HuH-7 (cell line): ENCODE measurements around the gene TALDO1.

Experiments used
- DNase-seq: peaks from one replicate; pipeline ENCODE4 v3.0.0; 2011; ENCODE audit warnings: low spot score

Gene TALDO1

DNA sequence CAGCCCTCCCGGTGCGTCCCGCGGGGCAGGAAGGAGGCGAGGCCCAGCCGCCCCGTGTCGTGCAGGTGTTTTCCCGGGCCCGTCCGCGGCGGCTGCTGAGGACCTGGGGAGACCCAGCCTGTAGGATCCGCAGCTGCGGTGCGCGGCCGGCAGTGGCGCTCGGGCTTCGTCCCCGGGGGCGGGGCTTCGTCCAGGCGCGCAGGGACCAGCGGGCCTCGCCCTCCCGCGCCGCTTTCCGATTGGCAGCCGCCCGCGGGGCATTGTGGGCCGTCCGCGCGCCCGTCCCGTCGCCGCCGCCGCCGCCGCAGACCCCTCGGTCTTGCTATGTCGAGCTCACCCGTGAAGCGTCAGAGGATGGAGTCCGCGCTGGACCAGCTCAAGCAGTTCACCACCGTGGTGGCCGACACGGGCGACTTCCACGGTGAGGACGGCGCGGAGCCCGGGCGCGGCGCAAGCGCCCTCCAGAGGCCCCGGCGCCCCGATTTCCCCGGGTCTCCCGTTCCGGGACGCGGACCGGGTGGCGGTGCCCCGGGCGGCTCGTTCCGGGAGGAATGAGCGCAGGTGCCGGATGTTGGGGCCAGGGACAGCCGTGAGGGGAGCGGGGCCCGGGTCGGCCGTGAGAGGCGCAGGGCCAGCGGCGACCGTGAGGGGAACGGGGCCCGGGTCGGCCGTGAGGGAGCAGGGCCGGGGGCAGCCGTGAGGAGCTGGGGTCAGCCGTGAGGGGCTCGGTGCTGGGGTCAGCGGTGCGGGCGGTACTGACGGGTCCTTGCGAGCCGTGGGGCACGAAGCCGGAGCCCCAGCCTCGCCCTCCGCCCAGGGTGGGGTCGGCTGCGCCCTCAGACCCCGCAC lies at the start of gene TALDO1:
TALDO1 (plus strand) TSS at position 307 of the 849 bp plus-strand sequence; CDS start at position 325, 18 bp downstream.
- peak; percentile 94 for DNase-seq

DNA sequence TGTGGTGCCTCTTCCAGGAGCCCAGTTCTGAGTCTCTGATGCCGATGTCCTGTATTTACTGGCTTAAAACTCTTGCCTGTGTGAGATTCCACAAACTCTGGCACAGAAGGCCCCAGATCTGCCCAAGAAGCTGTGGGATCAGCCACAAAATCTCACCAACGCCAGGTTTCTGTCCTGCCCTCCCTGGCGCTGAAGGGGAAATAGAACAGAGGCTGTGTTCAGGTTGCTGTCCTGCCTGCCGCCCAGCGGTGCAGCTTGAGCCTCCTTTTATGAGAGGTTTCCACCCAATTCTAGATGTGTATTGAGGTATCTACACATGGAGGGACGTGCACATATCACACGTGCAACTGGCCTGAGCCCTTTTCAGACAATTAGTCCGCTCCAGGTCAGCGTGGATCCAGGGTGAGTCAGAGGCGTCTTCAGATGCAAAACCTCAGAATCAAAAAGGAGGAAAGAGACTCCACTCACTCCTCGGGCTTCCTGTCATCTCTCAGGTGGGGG lies 49.4 kb upstream of the TALDO1 start:
- no peak for DNase-seq

DNA sequence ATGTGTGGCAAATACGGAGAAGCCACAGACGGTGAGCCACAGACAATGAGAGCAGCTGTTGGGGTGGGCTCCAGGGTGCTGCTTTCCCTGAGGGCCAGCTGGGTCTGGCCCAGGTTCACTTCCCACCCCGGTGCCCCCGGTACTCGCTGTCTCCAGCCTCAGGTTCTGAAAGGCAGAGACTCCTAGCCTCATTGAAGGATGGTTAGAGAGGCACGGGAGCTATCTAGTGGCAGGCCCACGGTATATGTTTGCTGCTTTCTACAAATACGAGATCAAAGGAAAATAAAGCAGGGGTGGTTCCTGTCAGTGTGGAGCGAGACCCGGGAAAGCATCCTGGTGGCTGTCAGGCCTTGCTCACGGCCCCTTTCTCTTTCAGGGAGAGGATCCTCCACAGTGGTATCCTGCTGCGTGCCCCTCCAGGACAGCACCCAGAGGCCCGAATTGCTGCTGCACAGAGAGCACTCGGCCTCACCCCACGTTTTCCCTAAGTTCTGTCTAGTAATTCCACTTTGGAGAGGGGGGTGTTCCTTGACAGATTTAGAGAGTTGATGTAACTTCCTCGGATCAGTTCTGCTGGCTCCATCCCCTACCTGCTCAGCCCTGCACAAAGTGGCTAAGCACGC lies 48.7 kb upstream of the TALDO1 start:
- no peak for DNase-seq

DNA sequence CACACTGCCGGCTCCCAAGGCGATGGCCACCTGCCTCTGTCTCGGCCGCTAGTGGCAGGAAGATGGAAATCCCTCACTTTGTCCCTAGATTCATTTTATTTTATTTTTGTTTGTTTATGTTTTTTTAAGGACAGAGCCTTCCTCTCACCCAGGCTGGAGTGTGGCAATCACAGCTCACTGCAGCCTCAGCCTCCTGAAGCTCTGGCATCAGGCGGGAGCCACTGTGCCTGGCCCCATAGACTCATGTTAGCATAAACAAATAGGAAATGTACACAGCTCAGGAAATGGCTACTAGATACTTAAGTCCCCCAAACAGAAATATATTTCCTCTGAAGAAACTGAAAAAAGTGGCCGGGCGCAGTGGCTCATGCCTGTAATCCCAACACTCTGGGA lies 48.2 kb upstream of the TALDO1 start:
- DNase-seq = no peak

DNA sequence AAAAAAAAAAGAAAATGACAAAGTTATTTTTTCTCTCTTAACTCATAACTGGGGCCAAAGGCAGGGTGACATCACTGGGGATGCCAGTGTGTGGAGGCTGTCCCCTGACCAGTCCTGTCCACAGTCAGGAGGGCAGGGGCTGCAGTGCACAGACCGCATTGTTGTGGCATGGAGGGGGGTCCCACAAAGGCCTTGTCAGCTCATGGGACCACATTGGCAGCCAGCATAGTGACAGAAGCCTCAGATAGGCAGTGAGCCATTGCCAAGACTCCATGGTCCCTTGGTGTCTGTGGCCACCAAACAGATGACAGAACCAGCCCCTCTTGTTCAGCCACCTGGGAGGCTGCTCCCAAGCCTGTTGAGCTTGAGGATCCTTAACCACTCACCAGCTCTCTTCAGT lies 47.5 kb upstream of the TALDO1 start:
- no peak for DNase-seq

DNA sequence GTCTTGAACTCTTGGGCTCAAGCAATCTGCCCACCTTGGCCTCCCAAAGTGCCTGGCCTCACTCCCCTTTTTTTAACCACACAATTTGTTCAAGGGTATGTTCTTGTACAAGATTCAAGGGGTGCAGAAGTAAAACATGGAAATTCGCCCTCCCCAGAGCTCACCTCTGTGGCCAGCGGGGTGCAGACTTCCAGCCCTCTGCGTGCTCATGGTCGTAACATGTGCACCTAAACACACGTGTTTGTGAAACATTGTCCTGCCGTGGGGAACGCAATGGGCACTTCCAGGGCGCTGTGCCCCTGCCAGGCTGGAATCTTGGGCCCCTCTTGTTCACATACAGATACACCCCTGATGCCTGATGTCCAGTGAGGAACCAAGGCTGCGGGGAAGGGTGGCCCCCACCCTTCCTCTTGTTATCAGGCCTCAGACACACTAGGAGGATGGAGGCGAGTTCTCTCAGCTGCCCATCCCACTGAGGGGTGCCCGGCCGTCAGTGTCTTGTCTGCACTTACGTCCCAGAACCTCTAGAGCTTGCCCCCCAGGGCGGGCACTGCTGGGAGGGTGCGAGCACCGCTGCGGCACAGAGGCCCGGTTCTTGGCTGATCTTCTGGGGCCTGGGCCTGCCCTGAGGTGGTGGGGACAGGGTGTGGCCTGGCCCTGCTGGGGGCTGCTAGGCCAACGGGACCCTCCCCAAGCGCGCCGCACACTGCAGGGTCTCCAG lies 45.4 kb upstream of the TALDO1 start:
- no peak for DNase-seq

DNA sequence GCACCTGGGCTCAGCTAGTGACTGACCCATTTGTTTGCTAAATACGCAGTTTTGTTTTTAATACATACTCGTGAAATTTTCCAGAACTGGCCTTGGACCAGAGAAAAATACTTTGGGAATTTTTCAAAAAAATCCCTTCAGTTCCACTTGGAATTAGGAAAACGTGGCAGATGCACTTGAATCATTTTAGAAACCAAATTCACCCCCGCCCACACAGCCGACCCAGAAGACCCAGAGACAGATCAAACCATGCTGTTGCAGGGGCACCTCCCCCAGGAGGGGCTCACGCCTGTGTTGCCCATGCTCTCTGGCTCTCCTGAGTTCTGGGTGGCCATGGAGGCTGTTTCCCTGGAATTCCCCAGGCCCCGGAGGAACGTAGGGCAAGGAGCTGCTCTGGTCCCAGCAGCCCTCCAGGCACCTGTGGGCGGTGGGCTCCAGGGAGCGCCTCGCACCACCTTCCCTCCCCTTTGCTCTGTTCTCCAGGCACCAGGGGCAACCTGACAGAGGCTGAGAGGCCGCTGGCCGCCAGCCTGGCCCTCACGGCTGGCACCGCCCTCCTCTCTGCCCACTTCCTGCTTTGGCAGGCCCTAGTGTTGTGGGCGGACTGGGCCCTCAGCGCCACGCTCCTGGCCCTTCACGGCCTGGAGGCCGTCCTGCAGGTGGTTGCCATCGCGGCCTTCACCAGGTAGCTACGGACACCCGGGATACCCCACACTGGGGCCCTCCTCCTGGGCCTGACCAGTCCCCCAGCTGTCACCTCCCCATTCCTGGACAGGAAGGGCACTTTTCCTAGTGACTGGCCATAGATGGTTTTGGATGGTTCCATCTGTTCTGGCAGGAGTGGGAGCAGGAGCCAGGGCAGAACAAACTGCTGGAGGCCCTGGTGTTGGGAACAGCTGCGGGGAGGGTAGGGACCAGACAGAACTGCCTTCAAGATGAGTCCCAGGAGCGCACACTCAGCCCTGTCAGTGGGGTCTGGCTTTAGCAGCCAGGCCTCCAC lies 44.5 kb upstream of the TALDO1 start:
- no peak for DNase-seq

DNA sequence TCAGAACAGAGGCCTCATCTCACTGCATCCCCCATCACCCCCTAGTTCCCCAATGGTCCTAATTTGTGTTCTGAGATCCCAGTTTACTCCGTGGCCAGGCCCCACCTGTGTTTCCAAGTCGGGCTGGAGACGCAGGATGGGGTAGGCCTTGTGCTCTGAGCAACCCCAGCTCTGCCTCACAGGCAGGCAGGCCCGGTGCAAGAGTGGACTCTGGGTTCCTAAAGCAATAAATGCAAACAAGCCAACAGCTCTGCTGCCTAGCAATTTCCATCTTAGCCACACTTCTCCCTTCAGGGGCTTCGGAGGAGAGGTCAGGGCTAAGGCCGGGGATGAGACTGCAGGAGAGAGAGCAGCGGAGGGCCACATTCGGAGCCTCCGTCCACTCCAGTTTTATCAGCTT lies 43.8 kb upstream of the TALDO1 start:
- no peak for DNase-seq

DNA sequence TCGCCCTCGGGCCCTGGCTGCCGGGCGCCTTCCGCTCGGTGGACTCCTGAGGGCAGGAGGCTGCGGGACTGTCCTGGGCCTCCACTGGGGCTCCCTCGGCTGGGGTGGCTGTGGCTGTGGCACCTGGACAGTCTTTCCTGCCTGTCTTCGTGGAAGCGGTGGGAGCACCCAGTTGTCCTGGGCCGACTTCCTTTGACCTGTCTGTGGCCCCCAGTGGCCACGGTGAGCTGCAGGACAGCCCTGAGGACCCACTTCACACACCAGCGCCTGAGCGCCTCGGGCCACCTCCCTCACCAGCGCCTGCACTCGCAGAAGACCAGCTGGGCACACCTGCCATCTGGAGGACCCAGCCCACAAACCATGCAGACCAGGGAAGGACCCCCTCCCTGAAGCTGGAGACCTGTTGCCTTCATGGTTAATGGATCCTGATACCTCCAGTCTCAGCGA lies 43.0 kb upstream of the TALDO1 start:
- no peak for DNase-seq

DNA sequence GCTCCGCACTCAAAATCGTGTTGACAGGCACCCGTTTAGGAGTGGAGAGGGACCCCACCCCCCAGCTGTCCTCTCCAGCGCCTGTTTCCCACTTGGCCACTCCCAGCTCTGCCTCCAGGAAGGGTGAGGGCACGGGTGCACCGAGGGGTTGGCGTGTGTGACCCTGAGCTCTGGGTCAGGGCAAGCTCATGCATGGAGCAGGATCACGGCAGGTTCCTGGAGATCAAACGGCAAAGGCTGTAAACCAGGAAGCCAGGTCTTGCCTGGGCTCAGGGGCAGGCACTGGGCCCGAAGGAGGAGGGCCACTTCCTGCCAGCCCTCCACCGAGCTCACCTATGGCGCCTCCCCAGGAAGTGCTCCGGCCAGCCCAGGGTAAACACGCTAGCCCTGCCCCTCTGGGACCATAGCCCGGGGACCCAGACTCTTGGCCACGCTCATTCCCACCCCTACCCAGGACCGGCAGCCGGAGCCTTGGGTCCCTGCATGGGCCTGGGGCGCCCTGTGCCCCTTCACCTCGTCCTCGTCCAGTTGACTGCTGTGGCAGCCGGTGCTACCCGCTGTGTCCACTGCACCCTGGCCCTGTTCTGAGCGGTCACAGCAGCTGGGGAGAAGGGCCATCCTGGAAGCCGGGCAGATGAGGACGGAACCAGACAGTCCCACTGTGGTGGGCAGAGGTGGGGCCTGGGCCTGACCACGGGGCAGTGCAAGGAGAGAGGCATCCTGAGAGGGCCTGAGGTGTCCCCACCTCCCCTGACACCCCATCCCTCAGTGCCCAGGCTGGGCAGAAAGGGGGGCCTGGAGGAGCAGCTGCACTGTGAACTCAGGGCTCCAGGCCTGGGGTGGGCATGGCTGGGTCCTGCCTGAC lies 42.3 kb upstream of the TALDO1 start:
- DNase-seq = peak; percentile 59

DNA sequence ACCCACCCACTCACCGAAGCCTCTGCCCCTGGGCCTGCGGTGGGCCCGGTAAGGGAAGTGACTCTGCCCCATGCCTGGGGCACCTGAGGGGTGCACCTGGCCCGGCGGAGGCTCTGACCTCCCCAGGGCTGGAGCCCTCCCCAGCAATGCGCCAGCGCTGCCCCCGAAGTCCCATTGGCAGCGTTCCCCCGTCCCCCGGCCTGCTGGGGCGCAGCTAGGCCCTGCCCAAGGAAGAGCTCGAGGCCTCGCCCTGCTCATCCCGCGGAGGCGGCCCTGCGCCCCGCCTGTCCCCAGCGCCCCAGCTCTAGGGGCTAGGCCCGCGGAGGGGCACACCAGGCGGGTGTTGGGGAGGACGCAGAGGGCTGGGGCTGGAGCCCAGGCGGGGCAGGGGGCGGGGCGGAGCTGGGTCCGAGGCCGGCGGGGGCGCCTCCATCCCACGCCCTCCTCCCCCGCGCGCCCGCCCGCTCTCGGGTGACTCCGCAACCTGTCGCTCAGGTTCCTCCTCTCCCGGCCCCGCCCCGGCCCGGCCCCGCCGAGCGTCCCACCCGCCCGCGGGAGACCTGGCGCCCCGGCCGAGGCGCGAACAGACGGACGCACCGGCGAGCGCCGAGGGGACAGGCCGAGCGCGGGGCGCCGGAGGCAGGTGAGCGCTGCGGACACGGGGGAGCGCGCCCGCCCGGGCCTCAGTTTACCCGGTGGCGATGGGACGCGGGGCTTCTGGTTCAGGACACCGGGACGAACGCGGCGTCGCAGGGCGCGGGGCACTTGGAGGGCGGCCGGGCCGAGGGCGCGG lies 41.4 kb upstream of the TALDO1 start, which contains the start of gene EPS8L2:
EPS8L2 (plus strand) TSS at position 586 of the 793 bp plus-strand sequence. CDS start 3,177 bp downstream, outside the sequence.
- DNase-seq = peak; percentile 52

DNA sequence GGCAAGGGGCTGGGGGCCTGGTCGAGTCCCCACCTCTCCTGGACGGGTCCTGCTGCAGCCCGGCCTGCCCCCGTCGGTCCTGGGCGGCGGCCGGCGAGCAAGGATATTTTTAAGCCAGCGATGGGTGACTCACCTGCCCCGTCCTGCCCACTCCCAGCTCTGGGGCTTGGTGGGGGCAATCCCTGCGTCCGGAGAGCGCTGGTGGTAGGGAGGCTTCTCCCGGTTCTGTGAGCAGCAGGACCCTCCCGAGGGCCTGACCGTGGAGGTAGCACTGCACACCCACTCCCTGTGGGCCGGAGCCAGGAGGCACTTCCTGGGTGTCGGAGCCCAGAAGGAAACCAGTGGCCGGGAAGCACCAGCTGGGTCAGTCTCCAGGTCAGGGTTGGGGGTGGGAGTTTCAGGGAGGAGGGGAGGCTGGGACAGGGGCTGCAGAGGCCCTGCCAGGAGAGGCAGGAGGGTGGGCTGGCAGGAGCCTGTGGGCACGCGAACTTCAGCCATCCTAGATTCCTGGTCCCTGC lies 40.8 kb upstream of the TALDO1 start:
- no peak for DNase-seq

DNA sequence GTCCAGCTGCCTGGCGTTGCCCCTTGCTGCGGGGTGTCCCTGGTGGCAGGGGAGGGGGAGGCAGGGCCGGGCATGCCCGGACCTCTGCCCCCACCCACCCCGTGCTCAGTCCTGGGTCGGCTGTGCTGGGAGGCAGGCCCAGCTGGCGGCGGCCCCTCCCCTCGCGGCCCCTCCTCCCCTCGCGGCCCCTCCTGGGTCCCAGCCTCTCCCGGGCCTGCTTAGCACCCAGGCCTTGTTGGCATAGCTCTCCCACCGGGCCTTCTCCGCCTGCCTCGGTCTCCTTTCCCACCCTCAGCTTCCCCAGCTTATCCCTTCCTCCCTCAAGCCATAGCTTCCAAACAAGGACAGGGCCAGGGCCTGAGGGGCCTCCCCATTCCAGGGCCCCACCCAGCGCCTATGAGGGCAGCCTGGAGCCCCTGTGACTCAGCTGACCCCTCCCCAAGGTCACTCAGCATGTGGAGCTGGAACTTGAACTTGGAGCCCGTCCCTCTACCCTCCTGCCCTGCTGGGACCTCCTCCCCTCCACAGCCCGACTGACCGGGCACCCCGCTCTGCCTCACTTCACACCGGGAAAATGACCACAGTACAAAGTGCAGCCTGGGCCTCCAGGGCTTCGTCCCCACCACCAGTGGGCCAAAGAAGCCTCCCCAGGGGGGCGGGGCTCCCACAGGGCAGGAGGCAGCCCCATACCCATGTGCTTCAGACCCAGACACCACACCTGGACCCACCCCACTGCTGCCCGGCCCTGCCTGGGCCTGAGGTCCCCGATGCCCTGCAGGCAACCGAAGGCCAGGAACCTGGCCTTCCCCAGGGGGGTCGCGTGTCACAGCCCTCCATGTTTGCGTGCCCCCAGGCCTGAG lies 40.1 kb upstream of the TALDO1 start:
- peak; percentile 83 for DNase-seq

DNA sequence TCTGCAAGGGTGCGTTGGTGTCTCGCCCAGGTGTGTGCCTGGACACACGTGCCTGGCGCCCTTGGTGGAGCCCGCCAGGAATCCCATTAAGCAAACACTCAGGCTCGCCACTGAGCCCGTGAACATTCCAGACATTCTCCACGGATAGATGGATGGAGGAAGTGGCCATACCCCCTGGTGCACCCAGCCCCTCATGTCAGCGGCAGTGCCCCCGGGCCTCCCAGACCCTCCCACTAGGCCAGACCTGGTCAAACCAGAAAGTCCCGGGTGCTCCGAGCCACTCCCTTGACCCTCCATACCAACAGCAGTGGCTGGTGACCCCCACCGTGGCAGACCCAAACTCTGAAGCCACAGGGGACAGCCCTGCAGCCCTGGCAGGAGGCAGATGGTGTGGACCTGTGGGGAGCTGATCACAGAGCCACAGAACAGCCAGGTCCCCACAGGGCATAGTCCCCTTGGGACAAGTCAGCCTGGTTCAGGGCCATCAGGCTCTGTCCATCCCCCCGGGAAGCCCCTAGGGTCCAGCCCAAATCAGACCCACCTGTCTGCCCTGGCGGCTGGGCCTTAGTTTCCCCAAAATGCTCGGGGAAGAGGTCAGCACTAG lies 39.3 kb upstream of the TALDO1 start:
- DNase-seq = no peak

DNA sequence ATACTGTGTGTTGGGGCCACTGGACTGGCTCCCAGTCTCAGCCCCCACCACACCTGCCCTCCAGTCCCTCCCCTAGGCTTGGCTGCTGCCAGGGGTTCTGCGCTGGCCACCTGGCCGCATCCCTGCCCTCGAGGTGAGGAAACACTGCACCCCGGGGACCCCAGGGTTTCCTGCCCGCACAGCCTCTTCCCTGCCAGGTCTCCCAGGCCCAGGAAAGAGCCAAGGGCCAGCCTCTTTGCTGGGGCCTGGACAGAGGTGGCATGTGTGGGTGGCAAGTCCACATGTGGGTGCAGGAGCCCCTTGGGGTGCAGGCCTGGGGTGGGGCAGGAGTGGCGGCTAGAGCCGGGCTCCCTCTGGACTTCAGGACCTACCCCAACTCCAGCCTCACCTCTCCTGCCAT lies 38.8 kb upstream of the TALDO1 start:
- DNase-seq = no peak

DNA sequence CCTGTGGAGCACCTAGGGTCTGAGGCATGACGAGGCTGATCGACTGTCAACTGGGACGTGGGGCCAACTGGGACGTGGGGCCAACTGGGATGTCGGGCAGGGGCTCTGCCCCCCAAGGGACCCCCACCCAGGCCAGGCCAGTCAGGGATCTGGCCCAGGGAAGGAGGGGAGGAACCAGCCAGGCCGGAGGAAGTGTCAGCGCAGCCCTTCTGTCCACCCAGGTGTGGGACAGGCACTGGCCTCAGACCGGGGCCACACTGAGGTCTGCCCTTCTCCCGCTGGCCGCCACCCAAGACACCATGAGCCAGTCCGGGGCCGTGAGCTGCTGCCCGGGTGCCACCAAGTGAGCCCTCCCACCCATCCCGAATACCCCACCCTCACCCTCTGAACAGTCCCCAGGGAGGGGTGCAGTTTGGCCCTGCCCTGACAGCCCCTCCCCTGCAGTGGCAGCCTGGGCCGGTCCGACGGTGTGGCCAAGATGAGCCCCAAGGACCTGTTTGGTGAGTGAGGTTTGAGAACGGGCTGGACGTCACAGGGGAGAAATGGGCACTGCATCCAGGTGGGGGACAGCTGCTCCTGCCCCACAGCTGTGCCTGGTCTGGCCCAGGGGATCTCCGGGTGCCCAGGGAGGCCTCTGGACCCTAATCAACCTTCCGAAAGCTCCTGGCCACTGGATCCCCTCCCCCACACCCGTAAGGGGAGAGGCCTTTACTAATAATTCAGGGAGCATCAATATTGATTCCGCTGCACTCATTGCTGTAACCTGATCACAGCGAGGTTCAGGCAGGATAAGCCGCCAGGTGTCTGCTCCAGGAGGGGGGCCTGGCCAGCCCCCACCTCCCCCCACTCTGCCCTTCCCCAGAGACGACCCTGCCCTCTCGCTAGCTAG lies 37.9 kb upstream of the TALDO1 start:
- DNase-seq = no peak

DNA sequence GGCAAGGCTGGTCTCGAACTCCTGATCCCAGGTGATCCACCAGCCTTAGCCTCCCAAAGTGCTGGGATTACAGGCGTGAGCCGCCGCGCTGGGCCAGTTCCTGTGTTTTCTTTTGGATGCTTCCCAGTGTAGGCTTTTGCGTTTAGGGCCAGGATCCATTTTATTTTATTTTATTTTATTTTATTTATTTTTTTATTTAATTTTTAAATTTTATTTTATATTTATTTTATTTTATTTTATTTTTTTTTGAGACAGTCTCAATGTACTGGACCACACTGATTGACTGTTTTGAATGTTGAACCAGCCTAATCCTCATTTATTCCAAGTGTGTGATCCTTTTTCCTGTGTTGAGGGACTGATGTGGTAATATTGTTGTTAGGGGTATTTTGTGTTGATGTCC lies 32.8 kb upstream of the TALDO1 start:
- no peak for DNase-seq
